GM21619 (cell line): ENCODE data around the gene VDR.
"Not testable (repeated sequence)": the region's sequence is repeated elsewhere in the genome, so short reads cannot be mapped to it uniquely, and the experiment has no call there.

ENCODE experiments used
- ATAC-seq: cut with Tn5 transposase; IDR thresholded peaks from one replicate; pipeline ENCODE4 v1.9.1; 2021; ENCODE audit not compliant: unreplicated experiment

Gene VDR

DNA sequence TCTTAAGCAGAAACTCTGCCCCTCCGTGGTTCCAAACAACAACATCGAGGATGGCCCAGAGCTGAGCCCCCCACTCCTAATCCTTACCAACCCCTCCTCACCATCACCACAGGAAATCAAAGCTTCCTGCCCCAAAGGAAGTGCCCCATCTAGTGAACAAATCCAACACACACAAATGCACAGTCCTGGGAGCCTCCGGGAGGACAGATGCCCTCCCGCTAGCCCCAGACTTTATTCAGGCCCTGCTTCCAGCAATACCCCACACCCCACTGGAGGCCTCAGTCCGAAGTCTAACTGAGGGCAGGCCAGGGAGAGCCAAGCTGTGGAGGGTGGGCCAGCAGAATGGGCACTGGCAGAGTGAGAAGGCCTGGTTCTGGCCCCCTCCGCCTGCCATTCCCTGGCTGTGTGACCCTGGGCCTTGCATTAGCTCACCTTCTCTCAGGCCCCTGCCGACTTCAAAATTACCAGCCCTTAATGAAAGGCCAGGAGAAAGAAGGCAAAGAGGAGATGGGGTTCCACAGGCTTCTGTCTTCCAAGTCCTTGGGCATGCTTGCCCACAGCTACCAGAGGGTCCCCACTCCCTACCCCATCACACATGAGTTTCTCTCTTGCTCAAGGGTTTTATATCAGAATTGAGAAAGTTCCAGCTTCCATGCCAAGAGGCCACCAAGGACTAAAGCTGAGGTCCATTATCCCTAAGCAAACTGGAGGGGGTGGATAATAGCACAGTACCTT lies 87.4 kb downstream of the VDR start:
- no peak for ATAC-seq

DNA sequence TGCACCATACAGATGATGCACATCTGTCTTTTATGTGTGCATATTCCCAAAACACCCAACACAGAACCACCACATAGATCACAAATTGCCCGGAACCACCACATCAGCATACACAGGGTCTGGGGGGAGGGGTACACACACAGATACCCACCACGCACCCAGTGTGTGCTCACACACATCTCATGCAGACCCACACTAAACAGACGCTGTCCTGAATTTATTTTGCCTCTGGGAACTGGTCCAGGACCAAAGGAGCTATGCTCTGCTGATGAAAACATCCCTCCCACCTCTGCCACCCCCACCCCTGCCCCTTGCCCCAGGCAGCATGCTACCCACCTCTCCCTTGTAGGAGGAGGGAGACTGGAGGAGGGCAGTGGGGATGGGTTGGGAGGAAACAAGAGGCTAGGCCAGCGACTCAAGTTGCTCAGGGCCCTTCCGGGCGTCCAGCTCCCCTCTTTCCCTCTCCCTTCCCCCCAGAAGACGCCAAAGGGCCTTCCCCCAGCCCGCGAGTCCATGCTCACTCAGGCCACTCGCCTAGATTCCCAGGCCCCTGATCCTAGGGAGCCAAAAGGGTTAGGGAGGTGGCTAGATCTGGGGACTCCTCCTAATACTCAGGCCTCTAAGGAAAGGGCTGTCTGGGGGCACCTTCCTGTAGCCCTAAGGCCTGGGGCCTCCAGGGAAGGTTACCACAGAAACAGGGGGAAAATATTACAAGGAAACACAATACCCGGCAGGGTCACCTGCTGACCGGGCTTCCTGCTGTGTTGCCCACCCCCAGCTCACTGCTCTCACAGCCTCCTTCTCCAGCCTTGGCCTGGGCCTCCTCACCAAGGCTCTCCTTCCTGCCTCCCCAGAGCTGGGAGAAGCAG lies 88.2 kb downstream of the VDR start:
- no peak for ATAC-seq

DNA sequence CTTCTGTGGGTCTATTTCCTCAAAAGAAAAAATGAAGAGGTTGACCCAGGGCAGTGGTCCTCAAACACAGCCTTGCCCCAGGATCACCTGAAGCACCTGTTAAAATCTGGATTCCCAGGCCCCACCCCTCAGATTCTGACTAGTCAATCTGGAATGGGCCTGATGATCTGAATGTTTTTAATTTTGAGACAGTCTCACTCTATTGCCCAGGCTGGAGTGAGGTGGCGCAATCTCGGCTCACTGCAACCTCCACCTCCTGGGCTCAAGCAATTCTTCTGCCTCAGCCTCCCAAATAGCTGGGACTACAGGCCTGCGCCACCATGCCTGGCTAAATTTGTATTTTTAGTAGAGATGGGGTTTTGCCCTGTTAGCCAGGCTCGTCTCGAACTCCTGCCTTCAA lies 89.3 kb downstream of the VDR start:
- not testable (repeated sequence) for ATAC-seq

DNA sequence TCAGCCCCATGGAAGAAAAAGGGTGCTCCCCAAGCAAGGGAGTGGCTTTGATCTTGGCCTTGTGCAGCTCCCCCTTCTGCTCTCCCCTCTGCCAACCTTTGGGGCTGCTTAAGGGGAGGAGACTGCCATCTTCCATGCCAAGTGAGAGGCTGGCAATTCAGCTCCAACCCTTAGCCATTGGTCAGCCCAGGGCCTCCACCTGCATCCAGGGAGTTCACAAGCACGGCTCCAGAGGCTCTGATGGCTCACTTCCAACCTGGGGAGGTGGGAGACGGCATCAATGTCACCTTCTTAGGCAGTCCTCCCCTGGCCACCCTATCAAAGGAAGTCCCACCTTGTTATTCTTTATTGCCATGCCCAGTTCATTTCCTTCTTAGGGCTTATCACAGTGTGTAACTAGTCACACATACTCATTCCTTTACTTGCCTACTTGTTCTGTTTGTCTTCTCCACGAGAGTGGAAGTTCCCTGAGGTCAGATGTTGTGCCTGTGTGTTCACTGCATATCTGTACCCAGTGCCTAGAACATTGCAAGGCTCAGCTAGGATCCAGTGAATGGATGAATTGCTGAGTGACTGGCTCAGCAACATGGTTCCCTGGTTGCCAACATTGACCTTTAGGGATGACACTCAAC lies 90.1 kb downstream of the VDR start:
- no peak for ATAC-seq

DNA sequence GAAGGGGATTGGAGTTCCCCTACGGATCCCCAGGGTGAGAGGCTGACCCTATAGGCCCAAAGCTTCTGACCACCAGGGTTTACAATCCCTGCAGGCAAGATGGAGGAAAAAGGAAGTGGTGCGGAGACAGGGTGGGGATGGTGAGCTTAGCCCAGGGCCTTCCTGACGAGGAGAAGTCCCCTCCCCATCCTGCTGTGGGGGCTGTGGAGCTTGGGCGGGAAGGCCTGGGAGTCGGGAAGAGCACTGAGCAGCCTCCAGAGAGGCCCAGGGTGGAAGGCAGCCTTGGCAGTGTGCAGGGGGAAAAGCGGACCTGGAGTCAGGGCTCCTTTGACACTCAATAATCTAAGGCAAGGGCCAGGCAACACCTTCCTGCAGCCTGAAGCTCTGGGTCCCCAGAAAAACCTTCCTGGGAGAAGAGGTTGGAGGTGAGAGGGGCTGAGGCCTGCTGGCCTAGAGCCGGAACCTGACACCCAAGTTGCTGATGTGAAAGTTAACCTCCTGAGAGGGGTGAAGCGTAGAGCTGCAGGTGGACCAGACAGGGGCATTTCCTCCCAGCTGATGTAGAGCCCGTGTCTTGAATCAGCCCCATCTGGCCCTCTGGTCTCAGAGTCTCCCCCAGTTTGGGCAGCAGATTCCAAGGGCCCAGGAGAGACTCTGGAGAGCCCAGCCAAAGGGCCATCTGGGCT lies 91.1 kb downstream of the VDR start:
- peak; percentile 40 for ATAC-seq

DNA sequence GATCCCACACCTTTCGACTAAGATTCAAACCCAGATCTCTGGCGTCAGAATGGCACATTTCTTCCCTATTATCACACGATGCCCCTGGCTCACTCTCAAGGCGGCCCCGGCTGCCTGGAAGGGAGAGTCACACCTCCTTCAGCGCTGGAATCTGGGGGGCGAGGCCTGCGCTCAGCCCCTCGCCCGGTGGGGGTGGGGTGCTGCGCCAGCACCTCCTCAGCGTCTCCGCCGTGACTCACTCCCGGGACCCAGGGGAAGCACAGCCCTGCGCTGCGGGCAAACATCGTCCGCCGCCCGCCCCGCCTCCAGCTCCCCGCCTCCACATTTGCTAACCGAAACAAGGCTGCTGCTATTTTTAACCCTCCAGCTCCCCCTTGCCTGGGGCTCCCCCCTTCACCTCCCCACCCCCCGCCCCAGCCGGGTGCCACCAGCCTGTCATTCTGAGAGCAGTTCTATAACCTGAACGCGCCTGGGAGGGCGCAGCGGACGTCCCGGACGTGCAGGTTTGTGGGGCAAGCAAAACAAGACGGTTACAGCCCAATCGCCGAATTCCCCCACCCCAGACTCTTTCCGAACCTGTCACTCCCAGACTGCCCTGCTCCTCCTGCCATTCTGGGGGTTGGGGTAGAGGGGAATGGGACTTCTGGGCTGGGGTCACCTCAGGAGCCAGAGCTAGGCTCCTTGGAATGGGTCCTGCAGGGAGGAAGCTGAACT lies 91.8 kb downstream of the VDR start:
- ATAC-seq: peak; percentile 66

DNA sequence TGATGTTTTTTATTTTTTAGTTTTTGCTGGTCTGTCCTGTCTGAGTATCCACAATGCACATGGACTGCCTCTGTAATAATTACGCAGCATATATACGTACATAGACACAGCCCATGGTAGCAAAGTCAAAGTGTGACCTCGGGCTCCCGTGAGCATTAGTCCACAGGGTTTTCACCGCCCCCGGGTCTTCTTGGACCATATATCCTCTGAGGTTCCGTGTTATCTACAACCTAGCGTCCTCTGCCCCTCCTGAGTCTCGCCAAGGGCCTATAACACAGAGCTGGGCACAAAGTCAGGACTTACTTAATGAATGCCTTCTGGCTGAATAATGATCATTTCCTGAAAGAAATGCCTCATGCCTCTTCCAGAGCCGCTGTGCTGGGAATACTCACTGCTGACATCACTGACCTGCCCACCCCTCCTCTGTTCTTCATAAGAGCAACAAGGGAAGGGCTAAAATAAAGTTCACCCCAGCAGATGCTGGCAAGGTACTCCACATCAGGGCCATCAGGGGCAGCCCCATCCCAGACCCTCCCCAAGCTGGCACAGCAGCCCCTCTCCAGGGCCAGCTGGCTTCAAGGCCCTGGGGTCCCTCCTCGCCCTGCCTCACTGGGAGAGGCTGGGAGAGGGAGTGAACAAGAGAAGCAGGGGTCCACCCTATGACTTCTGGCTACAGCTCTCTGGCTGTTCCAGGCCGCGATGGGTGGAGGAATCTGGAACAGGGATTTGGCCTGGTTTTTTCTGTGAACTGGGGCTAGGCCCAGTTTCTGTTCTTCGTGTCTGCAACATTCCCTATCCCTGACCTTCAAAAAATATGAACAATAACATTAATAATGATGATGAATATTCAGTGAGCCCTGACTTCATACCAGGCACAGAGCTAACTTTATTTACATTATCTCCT lies 93.0 kb downstream of the VDR start:
- no peak for ATAC-seq

DNA sequence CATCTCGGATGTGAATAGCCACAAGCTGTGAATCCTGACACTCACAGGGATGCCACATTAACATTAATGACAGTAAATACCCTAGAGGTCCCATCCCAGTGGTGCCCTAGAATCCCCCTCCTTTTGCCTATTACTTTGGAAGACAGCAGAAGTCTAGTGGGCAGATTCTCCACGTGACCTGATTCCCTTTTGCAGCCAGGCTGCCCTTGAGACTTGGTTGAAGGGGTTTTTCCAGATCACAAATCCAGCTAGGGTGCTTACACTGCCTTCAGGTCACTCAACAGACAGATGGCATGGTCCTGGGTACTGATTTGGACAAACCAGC lies 93.8 kb downstream of the VDR start:
- no peak for ATAC-seq

DNA sequence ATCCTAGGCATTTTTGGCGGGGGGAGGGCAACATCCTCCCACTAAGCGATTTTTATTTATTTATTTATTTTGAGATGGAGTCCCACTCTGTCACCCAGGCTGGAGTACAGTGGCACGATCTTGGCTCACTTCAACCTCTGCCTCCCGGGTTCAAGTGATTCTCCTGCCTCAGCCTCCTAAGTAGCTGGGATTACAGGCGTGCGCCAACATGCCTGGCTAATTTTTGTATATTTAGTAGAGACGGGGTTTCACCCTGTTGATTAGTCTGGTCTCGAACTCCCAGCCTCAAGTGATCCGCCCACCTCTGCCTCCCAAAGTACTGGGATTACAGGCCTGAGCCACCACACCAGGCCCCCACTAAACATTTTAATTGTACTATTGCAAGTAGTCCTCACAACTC lies 95.3 kb downstream of the VDR start:
- not testable (repeated sequence) for ATAC-seq

DNA sequence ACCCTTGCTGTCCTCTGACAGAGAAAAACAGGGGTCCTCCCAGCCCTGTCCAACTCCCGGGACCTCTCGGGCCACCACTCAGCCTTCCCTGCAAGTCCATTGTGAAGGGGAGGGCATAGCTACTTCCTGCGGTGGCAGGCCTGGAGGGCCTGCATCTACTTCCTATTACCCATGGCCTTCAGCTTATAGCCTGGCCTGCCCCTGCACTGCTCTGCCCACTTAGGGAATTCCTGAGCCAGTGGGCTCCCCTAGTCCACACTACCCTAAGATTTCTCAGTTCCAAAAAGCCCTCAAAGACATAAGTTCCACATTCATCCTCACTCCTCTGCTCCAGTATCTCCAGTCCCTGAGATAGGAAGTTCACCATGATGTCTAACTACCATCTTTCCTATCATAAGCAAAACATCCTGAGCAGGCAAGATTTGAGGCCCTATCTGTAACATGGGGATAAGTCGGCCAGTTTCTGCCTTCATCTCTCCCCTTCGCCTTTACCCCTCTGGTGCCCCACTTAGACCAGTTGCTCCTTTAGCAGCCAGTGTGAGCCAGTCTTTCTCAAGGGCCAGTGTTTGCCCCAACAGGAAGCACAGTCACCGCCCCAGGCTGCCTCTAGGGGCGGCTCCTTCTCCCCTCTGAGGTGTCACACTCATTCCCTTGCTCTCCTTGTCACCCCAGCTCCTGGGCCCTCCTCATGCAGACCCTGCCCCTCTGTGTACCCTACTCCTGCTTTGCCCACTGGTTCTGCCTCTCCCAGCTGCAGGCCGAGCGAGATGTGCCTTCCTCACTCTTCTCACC lies 96.0 kb downstream of the VDR start:
- no peak for ATAC-seq

DNA sequence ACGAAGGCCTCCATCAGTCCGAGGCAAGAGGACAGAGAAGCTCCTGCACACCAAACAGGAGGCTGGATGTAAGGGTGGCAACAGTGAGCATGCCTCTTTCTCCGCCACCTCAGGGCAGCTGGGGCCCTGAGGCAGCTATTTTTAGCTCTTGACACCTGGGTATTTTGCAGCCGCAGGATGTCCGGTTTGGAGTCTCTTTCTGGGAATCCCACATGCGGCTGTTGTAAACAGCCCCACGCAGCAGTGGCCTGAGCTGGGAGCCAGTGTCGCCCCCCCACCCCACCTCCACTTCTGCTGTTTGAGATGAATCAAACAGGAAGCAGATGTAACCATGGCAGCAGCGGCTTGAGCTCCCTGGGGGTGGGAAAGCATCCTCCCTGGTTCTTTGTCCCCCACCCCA lies 96.7 kb downstream of the VDR start:
- peak; percentile 45 for ATAC-seq

DNA sequence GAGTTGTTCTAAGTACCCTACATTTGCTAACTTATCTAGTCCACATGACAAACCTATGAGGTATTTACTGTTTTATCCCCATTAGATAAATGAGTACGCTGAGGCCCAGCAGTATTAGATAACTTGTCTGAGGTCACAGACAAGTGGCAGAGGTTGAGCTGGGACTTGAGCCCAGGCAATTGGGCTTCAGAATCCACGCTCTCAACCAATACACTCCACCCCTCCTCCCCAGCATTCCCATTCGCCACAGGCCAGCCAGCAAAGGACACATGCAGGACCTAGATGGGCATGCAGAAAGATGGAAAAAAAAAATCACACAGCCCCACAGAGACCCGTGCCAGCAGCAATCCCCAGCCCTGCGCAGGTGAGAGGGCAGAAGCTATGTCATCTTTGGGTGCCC lies 97.5 kb downstream of the VDR start:
- ATAC-seq: no peak

DNA sequence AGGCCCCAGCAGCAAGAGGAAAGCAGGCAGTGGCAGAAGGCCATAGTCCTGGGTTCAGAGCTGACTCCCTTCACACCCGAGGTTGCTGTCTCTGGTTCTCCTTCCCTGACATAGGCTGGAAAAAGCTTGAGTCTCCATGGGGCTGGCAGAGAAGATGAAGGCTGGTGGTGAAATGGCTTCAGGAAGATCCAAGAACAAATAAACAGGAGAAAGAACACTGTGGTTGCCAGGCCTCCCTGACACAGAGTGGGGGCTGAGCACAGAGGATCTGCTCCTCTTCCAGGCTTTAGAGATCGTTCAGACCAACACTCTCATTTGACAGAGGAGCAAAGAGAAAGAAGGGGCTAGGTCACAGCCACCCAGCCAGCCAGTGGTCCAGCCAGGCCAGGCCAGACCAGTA lies 99.4 kb downstream of the VDR start:
- ATAC-seq: no peak

DNA sequence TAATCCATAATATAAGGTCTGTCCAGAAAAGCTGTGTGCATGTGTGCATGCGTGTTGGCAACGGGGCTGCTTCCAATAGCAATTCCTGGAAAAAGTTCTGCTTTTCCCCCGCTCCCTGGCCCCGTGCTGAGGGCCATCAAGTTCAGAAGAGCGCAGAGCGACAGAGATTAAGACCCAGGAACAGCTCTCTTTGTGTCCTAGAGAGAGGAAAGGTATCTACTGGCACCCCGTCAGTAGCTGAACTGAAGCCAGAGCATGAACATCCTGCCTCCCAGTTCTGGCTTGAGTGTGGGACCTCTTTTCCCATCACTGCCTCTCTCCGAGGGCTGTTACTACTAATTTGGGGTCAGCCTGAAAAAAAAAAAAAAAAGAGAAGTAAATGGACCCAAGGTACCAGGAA lies 100.6 kb downstream of the VDR start:
- no peak for ATAC-seq

DNA sequence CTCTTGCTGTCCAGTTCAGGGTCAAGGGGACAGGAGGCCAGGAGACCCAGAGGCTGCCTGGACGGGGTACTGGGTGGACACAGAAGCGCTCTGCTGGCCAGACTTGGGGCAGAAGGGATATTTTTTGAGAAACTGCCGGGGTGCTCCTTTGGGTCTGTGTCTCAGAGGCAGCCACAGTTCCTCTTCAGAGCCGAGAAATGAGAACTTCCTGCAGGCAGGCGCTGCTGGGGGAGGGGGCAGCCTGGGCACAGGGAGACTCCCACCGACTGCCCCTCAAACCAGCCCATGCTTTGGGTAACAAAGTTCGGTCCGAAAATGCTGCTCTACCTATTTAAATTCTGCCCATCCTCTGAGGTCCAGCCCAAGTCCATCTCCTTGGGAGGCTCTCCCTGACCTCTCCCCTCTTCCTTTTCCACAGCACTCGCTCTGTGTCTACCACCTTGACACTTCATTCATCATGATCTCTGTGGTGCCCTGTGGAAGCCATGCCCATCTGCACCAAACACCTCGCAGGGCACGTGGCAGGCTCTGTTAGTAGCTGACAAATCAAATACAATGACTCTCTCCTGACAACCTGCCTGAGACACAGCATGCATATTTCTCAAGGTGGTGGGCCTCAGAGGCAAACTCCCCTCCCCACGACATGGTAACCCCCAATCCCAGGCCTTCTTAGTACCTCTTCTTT lies 101.5 kb downstream of the VDR start:
- no peak for ATAC-seq

DNA sequence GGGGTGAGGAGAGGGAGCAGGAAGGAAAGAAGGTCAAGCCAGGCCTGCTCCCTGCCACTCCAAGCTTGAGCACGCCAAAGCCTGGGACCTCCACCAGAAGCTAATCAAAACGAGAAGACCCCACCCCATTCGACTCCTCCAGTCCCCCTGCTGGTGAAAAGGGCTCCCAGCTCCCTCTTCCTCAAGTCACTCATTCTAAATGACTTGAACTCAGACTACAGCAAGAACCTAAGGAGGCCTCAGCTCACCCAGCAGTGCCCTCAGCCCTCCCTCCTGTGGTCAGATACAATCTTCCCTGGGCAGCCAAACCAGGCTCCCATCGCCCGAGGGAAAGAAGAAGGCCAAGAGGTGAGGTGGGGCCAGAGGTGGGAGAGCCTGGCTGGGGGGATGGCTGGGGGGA lies 102.5 kb downstream of the VDR start:
- no peak for ATAC-seq

DNA sequence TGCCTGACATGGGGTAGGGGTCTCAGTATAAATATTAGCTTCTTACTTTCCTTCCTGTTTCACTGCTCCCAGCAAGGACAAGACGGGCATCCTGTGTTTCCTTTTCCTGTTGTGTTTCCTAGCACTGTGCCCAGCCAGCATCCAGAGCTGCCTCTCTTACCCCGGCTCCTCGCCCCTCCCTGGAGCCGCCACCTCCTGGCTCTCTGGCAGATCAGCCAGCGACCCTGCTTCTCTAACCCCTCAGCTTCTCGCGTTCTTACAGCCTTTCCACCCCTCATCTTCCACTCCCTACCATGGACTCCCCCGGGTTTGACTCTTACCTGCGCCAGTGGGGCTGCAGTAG lies 102.9 kb downstream of the VDR start:
- no peak for ATAC-seq

DNA sequence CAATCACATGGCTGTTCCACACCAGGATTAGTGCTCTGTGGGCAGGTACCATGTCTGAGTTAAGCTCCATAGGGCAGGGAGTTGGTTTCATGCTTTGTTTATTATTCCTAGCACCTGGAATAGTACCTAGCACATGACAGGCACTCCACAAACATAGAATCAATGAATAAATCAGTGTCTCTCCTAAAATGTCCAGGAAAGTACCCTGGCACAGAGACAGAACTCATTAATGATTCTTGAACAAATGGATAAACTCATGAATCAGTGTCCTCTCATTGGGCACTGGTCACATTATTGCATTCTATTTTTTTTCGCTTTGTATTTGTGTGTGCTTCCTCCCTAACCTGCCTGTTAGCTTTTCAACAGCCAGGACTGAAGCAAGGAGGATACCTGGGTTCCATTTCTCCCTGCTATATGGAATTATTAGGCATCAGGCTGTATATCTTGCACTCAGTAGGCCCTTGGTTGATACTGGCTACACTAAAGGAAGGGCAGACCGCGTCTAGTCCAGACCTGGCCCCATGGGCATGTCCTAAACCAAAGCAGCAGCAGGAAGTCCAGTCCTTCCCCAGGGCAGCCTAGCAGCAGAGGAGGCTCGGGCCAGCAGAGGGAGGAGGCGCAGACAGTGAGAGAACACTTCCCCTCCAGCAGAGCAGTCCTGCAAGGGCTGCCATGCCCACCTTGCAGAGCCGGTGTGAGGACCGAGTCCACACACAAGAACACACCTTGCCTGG lies 103.5 kb downstream of the VDR start:
- no peak for ATAC-seq
